ENCODE results near the gene PEX11B.
A peak's percentile ranks its signal among the peaks of the same experiment; 100 is the strongest.

PEX11B gene

DNA sequence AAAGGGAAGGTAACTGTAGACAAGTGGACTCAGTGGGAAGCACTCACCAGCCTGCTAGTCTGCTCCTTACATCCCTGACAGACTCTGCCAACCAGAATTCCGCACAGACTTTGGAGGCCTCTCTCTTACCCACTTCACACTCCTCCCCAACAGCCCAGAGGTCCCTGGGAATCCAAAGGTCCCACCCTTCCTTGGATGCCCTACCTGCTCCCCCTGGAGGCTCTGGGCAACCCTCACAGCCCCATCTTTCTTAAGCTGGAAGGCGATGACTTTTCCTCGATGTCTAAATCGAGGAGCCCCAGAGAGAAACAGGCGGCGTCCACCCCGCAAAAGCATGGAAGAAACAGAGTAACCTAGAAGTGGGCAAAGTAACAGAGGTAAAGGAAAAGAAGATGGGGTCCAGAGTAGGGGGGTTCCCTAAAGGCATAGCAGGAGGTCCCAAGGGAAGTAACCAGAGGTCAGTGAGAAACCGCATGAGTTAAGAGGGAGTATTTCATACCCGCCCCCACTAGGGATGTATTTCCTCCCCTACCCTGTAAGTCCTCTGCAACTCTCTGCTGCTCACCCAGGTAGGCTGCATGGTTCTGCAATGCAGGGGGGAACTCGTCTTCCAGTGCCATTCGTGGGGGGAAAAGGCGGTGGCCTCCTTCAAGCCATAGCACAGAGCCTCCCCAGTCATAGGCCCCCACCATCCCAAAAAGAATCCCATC, 17.1 kb downstream of the PEX11B start:
- DNase-seq, result no peak

DNA sequence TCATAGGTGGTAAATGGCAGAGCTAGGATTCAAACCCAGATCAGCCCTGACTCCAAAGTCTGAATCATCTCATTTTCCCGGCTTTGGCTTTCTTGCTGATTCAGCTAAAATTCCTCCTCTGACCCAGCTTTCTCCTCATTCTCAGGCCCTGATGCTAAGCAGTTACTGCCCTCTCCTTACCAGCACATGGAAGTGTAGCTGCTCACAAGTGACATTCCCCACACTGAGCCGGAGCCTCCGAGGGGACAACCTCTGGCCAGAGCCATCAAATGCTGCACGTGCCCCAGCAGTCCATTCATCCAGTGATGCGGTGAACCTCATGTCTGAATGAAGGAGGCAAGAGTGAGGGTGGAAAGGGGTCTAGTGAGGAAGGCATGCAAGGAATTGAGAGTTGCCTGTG, 19.8 kb downstream of the PEX11B start:
- DNase-seq, result no peak

DNA sequence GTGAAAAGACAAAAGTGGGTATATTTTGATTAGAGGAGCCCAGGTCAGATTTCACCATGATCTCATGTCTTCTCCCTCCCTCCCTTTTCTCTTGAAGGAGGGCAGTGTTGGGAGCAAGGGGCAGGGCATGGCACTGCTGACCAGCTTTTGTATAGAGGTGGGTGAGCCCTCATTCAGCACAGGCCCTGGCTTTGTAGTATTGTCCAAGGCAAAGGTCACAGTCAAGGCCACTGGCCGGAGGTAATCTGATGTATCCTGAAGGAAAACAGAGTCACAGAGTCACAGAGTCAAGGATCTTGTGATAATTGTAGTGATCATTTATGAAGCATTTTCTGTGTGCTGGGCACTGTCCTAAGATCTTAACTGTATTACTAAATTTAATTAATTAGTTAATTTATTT, 20.5 kb downstream of the PEX11B start:
- no peak for DNase-seq

DNA sequence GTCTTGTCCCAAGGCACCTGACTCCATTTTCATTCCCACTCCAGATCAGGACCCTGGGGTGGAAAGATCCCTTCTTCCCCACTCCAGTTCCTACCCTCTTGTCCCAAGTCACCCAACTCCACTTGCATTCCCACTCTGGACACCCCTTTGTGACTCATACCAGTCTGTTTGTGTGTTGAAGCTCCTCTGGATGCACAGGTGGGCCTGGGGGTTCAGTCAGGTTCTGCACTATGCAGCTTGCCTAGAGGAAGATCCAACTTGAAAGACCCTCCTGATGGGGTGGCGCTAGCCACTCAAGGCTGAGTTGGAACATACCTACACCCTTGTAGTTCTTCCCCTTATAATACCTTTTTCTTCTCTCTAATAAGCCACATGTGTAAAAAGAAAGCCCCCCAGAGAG, 23.0 kb downstream of the PEX11B start:
- no peak for DNase-seq

DNA sequence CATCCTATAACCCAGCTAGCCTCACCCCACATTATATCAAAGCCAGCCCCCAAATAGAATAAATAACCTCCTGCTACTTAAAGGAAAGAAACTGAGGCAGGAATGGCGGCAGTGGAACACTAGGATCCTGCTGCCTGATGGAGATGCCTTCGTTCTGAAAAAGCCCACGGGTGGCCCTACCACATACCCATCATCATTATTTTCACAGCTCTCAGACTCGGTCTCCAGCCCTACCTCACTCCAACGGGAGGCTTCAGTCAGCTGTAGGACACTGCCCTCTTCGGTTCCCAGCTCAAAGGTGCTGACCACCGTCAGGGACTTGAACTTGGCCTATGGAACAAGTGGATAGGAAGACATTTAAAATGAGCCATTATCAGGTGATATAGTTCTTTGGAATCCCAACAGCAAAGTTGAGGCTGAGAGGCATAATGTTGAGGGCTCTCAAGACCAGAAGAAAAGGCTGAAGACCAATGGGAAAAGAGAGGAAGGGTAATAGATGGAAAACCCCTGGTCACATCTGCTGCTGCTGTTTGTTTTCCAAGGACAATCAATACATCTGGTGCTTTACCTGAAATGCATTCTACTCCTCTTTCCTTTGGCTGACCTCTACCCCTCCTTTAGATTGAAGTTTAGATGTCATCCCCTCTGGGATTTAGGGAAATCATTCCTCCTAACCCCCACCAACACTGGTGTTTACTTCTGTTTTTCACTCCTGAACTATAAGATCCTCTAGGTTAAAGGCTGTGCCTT, 25.0 kb downstream of the PEX11B start:
- DNase-seq, result no peak

DNA sequence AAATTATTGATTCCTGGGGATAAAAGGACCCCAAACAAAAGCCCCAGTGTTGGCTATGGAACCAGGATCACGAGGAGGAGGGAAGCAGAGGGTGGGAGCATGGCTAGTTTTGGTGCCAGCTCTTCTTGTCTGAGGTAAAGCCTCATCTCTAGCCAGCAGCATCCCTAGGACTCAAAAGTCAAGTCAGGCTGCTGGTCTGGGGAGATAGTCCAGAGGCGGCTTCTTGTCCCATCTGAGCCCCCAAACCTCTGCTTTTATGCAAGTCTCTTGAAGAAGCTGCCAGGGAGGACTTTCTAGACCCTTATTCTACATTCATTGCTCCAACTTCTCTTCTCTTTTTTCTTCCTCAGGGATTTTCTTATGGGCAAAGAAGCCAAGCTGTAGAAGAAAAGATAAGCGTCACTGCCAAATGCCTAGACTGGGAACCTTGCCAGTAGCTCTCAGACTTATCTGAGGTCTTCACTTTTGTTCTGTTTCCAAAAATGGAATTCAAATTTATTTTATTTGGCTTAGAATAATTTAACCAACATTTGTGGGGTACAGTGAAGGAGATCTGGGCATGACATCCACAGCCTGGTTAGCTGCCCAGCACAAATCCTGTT, 25.9 kb downstream of the PEX11B start:
- DNase-seq, result peak; percentile 20

DNA sequence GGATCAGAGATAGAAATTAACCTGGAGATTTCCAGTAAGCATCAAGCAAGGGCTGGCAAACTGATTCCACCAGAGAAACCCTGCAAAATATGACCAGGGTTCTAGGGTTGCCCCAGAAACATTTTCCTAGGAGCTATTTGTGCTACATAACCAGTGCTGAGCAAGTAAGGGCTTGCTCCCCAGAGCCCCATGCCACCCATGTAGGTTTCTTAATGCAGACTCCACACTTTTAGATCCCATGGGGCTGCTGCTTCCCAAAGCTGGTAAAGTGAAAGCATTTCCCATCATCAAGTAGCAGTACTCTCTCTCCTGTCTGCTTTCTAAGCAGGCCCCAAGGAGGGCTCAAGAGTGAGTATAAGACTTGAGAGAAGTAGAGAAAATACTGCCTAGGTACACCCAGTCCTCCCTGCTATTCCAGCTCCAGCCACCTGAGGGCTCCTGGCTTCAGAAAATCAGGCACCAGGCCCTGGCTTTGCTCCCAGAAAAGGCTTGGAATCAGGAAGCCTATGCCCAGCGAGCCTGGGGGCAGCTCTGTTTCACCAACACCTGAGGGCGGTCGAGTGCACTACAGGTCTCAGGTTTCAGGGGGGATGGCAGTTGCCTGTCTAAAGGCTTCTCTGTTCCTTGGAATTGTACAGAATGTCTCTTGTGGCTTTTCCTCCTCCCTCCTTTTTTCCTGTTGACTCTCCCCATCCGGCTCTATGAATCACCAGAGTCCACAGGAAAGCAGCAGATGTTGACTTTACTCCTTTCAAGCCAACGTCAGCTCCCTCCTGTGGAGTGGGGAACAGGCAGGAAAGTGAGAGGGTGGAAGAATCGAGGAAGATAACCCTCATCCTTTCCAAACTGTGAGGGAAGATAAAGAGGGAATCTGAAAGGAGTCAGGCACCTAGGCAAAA, 26.7 kb downstream of the PEX11B start:
- DNase-seq, result peak; percentile 97

DNA sequence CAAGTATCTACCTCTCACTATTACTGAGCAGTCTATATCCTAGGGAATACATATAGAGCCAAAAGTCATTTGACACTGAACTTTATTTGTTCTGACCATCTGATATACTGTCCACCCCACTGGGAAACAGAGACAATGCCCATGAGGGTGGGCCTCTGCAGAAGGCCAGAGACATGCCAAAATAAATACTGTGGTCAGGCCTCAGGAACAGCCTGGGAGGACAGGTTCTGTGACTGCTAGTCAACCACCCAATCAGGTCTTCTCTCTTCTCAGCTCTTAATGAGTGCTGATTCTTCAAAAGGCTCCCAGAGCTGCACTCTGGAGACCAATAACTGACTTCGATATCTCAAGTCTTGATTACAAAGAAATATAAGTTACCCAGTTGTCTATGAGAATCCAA, 27.4 kb downstream of the PEX11B start:
- peak; percentile 38 for DNase-seq

DNA sequence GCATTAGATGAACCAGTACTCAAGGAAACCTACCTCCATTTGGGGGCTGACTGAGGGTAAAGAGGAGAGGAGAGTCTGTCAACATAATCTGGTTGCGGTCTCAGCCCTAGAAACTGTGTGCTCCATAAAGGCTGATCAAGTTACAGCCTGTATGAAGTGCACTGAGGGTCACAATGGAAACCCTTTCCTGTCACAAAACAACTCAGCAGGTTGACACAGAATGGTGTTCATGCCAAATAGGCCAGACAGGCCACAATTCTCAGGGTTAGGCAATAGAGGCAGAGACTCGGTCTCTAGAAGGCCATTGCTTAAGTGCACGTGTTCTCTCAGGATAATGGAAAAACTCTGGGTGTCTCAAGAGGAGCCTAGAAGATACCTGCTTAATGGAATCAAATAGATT, 28.8 kb downstream of the PEX11B start:
- no peak for DNase-seq

DNA sequence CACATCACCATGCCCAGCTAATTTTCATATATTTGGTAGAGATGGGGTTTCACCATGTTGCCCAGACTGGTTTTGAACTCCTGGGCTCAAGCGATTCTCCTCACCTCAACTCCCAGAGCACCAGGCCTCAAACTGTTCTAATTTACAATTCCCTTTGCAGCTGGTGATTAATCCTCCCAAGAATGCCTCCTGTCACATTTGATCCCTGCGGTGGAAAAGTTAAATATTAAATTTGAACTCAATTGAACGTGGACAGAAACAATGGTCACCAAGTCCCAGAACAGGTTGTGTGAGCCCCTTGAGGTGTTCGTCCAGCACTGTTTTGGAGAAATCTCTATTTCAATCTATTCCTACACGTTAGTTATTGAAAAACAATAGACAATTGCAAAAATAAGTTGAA, 30.9 kb downstream of the PEX11B start:
- no peak for DNase-seq

DNA sequence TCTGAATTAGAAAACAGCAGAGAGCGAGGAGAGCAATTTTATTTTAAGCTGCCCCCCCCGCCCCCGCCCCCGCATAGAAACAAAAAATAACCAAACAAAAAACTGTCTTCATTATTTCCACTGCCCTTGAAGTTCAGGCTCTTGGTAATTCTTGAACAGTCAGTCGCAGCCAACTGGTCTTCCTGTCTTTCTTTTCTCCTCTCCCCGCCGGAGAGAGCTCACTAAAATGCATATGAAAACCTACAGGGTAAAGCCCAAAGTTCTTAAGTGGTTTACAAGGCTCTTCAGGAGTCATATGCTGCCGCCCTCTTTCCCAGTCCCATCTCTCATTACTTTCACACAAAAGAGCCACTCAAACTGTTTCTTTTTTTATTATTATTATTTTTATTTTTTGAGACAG, 31.7 kb downstream of the PEX11B start:
- no peak for DNase-seq

DNA sequence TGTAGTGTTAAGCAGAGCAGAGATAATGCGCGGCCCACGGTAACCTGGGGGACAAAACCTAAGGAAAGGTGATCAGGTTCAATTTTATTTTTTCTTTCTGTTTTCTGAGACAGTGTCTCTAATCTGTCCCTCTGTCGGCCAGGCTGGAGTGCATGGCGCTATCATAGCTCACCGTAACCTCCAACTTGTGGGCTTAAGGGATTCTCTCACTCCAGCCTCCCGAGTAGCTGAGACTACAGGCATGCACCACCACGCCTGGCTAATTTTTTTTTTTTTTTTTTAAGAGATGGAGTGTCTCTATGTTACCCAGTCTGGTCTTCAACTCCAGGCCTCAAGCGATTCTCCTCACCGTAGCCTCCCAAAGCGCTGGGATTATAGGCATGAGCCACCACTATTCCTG, 32.1 kb downstream of the PEX11B start:
- DNase-seq, result no peak

DNA sequence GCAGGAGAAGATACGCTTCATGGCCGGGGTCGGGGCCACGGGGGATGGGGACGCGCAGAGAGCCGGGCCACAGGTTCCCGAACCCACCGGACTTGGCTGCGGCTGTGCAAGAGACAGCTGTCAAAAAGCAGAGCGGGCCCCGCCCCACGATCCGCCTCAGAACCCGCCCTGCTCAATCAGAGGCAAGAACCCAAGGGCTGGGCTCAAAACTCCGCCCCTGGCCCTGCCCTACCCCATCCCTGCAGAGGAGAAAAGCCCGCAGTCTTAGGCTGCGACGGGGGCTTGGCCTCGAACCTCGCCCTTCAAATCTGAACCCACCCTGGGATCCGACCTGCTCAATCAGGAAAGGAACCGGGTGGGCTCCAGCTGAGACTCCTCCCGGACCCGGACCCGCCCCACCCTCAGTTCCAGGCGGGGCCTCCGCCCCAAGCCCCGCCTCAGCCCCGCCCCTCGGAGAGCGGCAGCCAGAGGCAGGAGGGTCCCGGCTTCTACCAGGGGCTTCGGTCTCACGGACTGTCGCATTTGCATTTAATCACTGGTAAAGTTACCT, 32.7 kb downstream of the PEX11B start, which contains the start of gene ANKRD35:
TSS of gene ANKRD35 (minus strand) at position 129 of the 550 bp plus-strand sequence. CDS start at position 21, 108 bp downstream.
- DNase-seq, result no peak

DNA sequence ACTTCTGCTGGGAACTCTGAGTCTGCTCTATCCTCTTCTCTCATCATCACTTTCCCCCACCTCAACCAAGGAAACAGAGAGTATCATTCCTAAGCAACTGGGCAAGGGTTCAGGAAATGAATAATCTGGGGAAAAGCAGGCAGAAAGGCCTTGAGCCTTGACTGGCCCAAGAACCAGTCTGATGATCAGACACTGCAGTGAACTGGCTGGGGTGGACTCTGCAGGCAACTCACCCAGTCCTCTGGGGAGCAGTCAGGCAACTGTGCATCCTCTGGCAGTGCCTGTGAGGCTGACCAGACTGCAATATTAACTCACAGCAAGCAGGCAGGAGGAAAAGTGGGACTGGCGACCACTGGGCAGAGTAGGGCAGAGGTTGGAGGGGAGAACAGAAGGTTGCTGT, 33.8 kb downstream of the PEX11B start:
- no peak for DNase-seq

DNA sequence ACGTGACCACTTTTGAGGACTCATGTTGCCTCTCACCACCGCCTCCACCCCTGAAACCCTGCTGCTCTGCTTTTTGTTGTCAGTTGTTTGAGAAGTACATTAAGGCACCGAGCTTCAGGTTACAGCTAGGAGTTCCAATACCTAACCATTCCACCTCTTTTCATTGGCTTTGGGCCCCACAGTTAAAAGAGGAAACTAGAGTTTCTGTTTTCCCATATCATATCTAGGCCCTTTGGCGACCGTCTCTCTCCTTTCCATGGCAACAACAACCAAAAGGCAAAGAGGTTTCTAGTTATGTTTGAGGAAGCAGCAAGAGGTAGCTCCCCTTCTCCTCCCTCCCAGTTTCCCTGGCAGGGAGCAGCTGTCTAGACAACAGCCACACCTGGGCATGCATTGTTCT, 38.7 kb downstream of the PEX11B start:
- DNase-seq, result peak; percentile 78

DNA sequence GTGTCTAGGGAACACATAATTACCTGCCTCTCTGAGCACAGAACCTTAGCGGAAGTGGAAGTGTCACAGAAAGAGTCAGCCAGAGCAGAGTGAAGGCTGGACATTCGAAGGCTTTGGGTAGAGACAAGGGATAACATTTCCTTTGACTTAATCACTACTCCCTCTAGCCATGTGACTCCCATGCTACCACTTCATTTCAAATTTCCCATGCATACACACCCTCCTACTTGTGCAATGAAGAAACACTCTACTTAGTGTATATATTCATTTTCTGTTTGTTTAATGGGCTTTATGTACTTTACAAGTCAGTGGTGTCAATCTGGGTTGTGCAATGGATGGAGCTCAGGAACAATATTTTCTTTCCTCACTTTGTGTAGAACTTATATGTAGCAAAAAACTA, 39.8 kb downstream of the PEX11B start:
- DNase-seq, result no peak

DNA sequence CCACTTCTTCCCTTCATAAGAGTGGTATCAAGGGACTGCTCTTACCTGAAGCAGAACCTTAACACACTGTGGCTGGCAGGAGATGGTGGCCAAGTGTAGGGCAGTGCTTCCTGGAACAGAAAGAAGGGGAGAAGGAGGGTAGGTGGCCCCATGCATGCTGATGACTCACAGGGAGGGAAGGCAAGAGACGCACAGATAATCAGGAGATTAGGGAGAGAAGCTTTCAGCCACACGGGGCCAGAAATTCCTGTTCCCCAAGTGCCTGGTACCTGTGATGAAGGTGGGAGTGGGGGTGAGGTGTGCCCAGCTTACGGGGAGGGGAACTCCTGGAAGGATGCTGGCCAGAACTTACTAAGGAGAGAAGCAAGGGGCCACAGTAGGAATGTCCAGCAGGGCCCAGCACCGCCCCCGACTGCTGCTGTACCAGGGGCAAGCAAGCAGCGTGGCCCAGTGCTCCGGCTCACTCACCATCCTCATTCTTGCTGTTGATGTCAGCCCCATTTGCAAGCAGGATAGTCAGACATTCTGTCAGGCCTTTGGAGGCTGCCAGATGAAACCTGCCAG, 40.5 kb downstream of the PEX11B start:
- no peak for DNase-seq

DNA sequence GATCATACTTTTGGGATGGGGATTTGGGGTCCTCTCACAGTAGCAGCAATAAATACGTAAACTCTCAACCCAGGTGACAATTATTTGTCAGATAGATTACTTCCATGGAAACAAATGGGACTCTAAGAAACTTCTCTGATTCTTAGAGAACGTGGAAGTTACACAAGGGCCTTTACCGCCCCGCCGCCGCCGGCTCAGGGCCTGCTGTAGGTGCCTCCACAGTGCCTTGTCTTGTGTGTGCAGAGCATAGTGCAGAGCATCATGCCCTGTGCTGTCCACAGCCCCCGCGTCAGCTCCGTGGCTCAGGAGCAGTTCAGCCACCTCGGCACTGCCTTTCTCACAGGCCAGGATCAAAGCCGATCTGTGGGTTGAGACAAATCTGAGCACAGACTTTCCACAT, 43.9 kb downstream of the PEX11B start:
- DNase-seq, result no peak

DNA sequence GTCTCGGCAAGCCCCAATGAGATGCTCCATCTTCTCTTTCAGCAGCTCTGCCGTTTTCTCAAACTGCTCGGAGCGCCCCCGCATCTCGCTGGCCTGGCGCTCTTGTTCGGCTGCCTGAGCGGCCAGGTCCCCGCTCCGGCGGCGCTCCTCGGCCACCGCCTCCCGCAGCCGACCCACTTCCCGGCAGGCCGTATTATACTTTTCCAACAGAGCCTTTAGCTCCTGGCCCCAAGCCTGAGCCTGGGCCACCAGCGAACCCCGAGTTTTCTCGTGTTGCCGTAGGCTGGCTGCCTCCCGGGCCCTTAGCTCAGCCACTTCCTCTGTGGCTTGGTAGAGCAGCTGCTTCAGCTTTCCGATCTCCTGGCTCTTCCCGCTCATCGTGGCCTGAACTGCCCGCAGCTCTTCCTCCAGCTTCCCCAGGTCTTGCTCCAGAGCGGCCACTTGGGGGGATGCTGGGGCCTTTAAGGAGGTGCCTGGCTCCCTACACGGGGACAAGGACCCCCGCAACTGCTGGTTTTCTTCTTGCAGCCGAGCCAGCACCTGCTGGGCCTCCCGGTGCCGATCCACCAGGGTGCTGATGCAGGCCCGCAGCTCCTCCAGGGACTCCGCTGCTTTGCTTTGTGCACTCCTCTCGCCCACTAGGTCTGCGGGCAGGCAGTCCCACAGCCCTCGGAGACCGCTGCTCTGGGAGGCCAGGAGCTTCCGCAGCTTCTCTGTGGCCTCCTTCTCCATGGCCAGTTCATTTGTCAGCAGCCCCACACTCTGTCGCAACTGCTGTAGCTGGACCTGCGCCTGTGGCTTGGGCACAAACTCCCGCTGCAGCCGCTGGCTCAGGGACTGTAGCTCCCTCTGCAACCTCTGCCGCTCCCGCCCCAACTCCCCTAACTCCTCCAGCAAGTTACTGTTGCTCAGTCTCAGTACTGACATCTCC, 46.3 kb downstream of the PEX11B start:
- DNase-seq, result no peak

DNA sequence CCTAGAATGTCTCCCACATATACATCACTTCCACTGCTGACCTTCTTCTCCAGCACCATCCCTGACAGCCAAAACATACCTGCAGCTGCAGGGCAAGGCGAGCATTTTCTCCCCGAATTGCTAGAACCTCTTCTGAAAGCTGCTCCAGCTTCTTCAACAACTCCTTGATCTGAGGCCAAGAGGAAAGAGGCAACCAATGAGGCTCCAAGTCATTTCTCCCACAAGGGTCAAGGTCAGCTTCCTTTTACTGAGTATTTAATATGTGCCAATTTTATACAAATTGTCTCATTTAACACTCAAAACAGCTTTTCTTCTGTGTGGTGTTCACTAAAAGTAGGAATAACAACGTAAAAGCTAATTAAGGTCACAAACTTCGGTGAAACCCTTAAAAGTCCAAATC, 50.3 kb downstream of the PEX11B start:
- no peak for DNase-seq

DNA sequence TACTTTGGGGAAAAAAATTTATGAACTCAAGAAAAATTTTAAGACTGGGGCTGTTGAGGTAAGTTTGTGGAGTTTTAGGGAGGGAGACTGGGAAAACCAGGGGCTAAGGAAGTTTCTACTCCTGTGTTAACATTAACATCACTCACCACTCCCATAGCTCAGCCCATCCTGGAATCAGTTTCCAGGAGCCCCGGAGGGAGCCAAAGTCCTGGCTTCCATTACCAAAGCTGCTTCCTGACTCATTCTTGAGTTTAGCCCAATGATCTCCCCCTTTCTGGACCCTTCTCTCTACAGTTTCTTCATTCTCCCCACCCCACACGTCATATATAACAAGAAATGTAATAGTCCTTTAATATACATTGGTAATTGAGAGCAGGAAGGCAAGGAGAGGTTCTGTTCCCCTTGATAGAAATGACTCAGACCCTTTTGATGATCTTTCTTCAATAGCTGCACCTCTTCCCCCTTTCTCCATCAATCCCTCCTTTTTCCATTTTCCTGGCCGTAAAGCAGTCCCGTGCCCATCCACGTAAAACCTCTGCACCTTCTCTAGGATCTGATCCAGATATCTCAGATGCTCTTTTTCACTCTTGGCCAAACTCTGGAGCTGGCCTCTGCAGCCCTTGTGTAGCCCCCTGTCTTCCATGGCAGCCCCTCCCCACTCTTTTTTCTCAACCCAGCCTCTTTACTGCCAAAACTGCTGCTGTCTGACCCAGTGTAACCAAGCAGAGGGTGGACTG, 55.1 kb downstream of the PEX11B start:
- DNase-seq, result no peak
